IMR-90 (cell line): ENCODE data around the gene MTCL1.
A peak's percentile ranks its signal among the peaks of the same experiment; 100 is the strongest.

ENCODE experiments used
- BHLHE40 ChIP-seq: fragments of 150-350 bp; IDR thresholded peaks from 2 replicates; pipeline ENCODE4 v1.6.1; 2016; ENCODE audit warnings: mild to moderate bottlenecking, low read depth, low read length
- FOS ChIP-seq: fragments of 150-350 bp; IDR thresholded peaks from 2 replicates; pipeline ENCODE4 v1.6.1; 2016; ENCODE audit warnings: low read depth, low read length
- MAFK ChIP-seq: IDR thresholded peaks from 2 replicates; pipeline ENCODE4 v1.6.1; 2012; ENCODE audit warnings: low read depth, low read length, improper control_type of control experiment
- MAZ ChIP-seq: IDR thresholded peaks from 2 replicates; pipeline ENCODE4 v1.6.1; 2012; ENCODE audit warnings: low read depth, mild to moderate bottlenecking, low read length, improper control_type of control experiment, moderate library complexity, borderline replicate concordance
- MXI1 ChIP-seq: IDR thresholded peaks from 2 replicates; pipeline ENCODE4 v1.6.1; 2012; ENCODE audit warnings: low read depth, mild to moderate bottlenecking, low read length, moderate library complexity, borderline replicate concordance
- POLR2A ChIP-seq: IDR thresholded peaks from 2 replicates; pipeline ENCODE4 v1.6.1; 2012; ENCODE audit warnings: mild to moderate bottlenecking, low read depth, low read length
- RAD21 ChIP-seq: IDR thresholded peaks from 2 replicates; pipeline ENCODE4 v1.6.1; 2012; ENCODE audit warnings: low read length, improper control_type of control experiment
- RCOR1 ChIP-seq: IDR thresholded peaks from 2 replicates; pipeline ENCODE4 v1.6.1; 2012; ENCODE audit warnings: mild to moderate bottlenecking, low read length, improper control_type of control experiment; ENCODE audit not compliant: insufficient replicate concordance
- SMC3 ChIP-seq: fragments of 150-350 bp; IDR thresholded peaks from 2 replicates; pipeline ENCODE4 v1.6.1; 2016; ENCODE audit warnings: low read depth, mild to moderate bottlenecking, antibody characterized with exemption, low read length, moderate library complexity
- TF ChIP-seq, protein P1 (sequence below): conservative IDR thresholded peaks from 2 replicates; pipeline ENCODE4 v1.5.1; 2012; ENCODE audit warnings: mild to moderate bottlenecking, low read depth, low read length, improper control_type of control experiment

DNA sequence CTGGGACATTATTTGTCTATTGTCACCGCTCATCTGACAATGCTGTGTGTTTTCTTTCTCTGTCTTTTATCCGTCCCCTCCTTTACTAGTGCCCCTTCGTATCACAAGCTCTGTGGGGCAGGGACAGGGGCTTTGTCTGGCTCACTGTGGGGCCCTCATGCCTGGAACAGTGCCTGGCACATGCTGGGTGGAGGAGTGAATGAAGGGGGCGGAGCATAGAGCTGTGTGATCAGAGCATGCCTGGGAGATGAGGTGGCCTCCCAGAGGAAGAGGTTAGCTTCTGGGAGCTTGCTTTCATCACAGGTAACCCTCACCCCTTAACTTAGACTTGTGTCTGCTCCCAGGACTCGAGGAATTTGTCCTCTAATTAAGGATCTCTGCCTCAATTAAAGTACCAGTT lies 16.4 kb downstream of the MTCL1 start:
- no peak for TF ChIP-seq MAFK
- TF ChIP-seq, protein P1, sequence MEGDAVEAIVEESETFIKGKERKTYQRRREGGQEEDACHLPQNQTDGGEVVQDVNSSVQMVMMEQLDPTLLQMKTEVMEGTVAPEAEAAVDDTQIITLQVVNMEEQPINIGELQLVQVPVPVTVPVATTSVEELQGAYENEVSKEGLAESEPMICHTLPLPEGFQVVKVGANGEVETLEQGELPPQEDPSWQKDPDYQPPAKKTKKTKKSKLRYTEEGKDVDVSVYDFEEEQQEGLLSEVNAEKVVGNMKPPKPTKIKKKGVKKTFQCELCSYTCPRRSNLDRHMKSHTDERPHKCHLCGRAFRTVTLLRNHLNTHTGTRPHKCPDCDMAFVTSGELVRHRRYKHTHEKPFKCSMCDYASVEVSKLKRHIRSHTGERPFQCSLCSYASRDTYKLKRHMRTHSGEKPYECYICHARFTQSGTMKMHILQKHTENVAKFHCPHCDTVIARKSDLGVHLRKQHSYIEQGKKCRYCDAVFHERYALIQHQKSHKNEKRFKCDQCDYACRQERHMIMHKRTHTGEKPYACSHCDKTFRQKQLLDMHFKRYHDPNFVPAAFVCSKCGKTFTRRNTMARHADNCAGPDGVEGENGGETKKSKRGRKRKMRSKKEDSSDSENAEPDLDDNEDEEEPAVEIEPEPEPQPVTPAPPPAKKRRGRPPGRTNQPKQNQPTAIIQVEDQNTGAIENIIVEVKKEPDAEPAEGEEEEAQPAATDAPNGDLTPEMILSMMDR = no peak
- TF ChIP-seq POLR2A = no peak
- no peak for TF ChIP-seq FOS
- no peak for TF ChIP-seq RAD21
- TF ChIP-seq MAZ = no peak
- TF ChIP-seq RCOR1 = no peak
- no peak for TF ChIP-seq SMC3
- TF ChIP-seq MXI1 = no peak
- TF ChIP-seq BHLHE40 = peak; percentile 79
